PFSK-1 (cell line): ENCODE data around the gene FGF4.

Experiments used
- FOXP2 ChIP-seq: optimal IDR thresholded peaks from 2 replicates; pipeline ENCODE3; 2011; ENCODE audit warnings: borderline replicate concordance, control low read depth, inconsistent platforms; ENCODE audit not compliant: insufficient read depth; ENCODE audit errors: extremely low read length, extremely low read depth
- POLR2AphosphoS5 ChIP-seq: IDR thresholded peaks from 2 replicates; pipeline ENCODE4 v1.6.1; 2012; ENCODE audit warnings: low read depth, mild to moderate bottlenecking, control low read depth, low read length, moderate library complexity
- REST ChIP-seq, 2 experiments: IDR thresholded peaks; 2 replicates each; pipeline versions ENCODE4 v1.6.1 to v1.8.0; 2011 to 2012; ENCODE audit warnings: low read depth in 2 of 2, low read length in 2 of 2, control low read depth in 1 of 2, inconsistent platforms in 1 of 2, mild to moderate bottlenecking in 1 of 2, moderate library complexity in 1 of 2; ENCODE audit not compliant: insufficient read depth in 1 of 2
- SIN3A ChIP-seq: IDR thresholded peaks from 2 replicates; pipeline ENCODE4 v1.6.1; 2012; ENCODE audit warnings: mild to moderate bottlenecking, low read length, moderate library complexity, borderline replicate concordance; ENCODE audit not compliant: insufficient read depth
- TAF1 ChIP-seq: IDR thresholded peaks from 2 replicates; pipeline ENCODE4 v1.6.1; 2012; ENCODE audit warnings: low read length, control low read depth, borderline replicate concordance; ENCODE audit not compliant: insufficient read depth

FGF4 gene

DNA sequence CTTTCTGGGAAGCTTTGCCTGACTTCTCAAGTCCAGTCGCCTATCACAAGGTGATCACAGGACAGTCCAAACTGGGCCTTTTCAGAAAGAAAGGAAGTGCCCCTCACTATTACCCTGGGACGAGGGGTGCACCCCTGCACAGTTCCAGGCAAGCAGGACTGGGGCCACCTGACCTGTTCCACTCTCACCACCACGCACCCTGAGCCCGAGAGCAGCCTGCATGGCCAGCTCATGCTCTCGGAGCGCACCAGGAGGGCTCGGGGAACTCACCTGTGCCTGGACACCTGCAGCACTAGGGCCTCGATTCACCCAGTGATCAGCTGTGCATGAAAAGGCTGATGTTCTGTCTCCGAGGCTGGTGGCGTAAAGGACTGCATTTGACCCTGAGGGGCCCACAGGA lies 12.8 kb upstream of the FGF4 start:
- TF ChIP-seq TAF1 (no peak), POLR2AphosphoS5 (no peak), SIN3A (no peak), FOXP2 (no peak), REST (IDR thresholded peaks at IDR 0.05; ENCODE audit: insufficient read depth in 1 of 2, low read depth in 2 of 2, low read length in 2 of 2) (no peak)

DNA sequence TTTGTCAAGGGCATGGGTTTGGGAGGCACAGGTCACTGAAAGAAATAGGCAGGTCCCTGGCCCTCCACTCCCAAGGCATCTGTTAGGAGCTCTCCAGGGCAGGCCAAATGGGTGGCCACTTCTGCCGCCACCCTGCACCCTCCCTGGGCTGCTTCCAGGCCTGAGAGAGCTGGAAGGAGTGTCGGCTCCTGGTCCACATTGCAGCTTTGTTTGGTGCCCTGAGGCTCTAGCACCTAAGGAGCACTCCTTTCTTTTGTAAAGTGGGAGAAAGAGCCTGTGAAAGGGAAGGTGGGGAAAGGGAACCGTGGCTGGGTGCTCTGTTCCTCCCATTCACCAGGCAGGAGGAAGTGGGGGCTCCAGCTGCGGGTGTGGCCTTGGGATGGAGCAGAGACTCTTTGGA lies 12.3 kb upstream of the FGF4 start:
- TF ChIP-seq POLR2AphosphoS5 (no peak), SIN3A (no peak), FOXP2 (no peak), REST (IDR thresholded peaks at IDR 0.05; ENCODE audit: insufficient read depth in 1 of 2, low read depth in 2 of 2, low read length in 2 of 2) (no peak), TAF1 (no peak)

DNA sequence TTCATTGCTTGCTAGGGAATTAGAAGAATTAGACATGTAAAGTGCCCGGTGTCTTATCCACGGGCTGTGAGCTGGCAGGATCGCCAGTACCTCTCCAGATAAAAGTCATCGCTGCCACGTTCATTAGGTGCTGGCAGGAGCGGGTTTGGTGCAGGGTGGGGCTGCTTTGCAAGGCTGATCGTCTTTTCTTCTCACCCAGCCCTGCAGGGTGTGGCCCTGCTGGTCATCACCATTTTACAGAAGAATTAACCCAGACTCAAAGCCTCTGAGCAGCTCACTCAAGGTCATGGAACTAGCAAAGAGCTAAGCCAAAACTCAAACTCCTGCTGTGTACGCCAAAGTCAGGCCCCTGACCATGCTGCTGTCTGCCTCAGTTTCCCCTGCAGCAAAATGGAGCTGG lies 6.1 kb upstream of the FGF4 start:
- no peak for TF ChIP-seq SIN3A
- no peak for TF ChIP-seq TAF1
- no peak for TF ChIP-seq REST (IDR thresholded peaks at IDR 0.05; ENCODE audit: insufficient read depth in 1 of 2, low read depth in 2 of 2, low read length in 2 of 2)
- no peak for TF ChIP-seq FOXP2
- TF ChIP-seq POLR2AphosphoS5: no peak

- TF ChIP-seq FOXP2 (no peak), POLR2AphosphoS5 (no peak)
Observed at GRCh38 chr11:69778373-69778772, 3.2 kb upstream of the FGF4 start.

DNA sequence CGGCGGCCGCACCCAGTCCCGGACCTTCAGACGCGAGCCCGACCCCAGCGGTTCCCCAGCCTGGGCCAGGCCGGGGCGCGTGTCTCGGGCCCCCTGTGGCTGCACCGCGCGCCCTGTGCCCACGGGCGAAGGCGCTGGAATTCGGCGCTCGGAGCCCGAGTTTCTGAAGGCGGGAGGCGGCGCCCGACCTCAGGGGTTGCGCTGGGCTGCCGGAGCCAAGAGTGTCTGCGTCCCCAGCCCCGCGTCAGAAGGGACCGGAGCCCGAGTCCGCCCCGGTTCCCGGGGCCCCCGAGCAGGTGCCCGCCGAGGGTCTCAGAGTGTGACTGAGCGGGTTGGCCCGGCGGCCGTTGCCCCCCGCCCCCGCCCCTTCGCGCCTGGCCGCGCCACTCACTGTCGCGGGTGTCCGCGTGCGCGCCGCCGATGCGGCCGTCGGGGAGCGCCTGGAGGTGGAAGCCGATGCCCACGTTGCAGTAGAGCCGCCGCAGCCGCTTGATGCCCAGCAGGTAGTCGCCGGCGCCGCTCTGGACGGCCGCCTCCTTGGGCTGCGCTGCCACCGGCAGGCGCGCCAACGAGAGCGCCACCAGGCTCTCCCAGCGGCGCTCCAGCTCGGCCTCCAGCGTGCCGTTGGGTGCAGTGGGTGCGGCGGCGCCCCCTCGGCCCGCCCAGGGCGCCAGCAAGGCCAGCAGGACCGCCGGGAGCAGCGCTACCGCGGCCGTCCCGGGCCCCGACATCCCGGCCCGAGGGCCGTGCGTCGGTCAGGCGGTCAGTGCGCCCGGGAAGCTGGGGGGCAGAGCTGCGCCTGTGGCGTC lies 583 bp downstream of the FGF4 start:
- TF ChIP-seq POLR2AphosphoS5 (no peak), REST (IDR thresholded peaks at IDR 0.05; ENCODE audit: insufficient read depth in 1 of 2, low read depth in 2 of 2, low read length in 2 of 2) (no peak), SIN3A (no peak)
